Keratinocyte (primary cell): Measurements from ENCODE around the gene PNP. TPM values are rescaled to one million over a fixed set of nuclear protein-coding genes. Genes with fewer than 3 reads are reported as not detected.
A peak's percentile ranks its signal among the peaks of the same experiment; 100 is the strongest.

Source experiments
- DNase-seq: peaks from one replicate; pipeline ENCODE4 v3.0.0-alpha.2; 2011; ENCODE audit warnings: low read depth, missing footprints, low spot score
- FAIRE-seq: peaks from 2 replicates; lab custom pipeline; 2011; peaks lifted over from hg19 to GRCh38; lab: Jason Lieb, UNC
- H2AFZ ChIP-seq: 2 replicates; pipeline ENCODE4 v1.6.0; 2012; ENCODE audit warnings: low read length, control low read depth, inconsistent platforms; ENCODE audit not compliant: control insufficient read depth
- H3K27ac ChIP-seq: 2 replicates; pipeline ENCODE4 v1.5.1; 2011; ENCODE audit warnings: low read length; ENCODE audit not compliant: control insufficient read depth, insufficient read depth
- H3K27me3 ChIP-seq: 3 replicates; pipeline ENCODE4 v1.6.0; 2011; ENCODE audit warnings: low read length; ENCODE audit not compliant: control insufficient read depth, insufficient read depth; ENCODE audit errors: extremely low read depth
- H3K36me3 ChIP-seq, 2 experiments: 2 replicates in 1 of 2; 3 replicates in 1 of 2; pipeline ENCODE4 v1.5.1; 2011; ENCODE audit warnings: low read length in 2 of 2, mild to moderate bottlenecking in 1 of 2; ENCODE audit not compliant: control insufficient read depth in 2 of 2, insufficient read depth in 2 of 2; ENCODE audit errors: extremely low read depth in 1 of 2
- H3K4me1 ChIP-seq: 3 replicates; pipeline ENCODE4 v1.5.1; 2011; ENCODE audit warnings: low read length; ENCODE audit not compliant: control insufficient read depth, insufficient read depth; ENCODE audit errors: extremely low read depth
- H3K4me2 ChIP-seq: 3 replicates; pipeline ENCODE4 v1.6.0; 2011; ENCODE audit warnings: low read depth, low read length; ENCODE audit not compliant: control insufficient read depth, insufficient read depth; ENCODE audit errors: extremely low read depth
- H3K4me3 ChIP-seq, 3 experiments: fragments of 200-600 bp in 1 of 3; sonication (generic) in 1 of 3; 2 replicates in 2 of 3; 3 replicates in 1 of 3; pipeline ENCODE4 v1.5.1; 2011 to 2016; ENCODE audit warnings: low read length in 3 of 3, mild to moderate bottlenecking in 3 of 3, control low read depth in 2 of 3, inconsistent platforms in 1 of 3, low read depth in 1 of 3, mixed read lengths in 1 of 3, mixed run types in 1 of 3, moderate library complexity in 1 of 3; ENCODE audit not compliant: control insufficient read depth in 2 of 3, insufficient read depth in 2 of 3; ENCODE audit errors: extremely low read depth in 1 of 3
- H3K79me2 ChIP-seq: 2 replicates; pipeline ENCODE4 v1.6.0; 2012; ENCODE audit warnings: low read length; ENCODE audit not compliant: control insufficient read depth, insufficient read depth
- H3K9ac ChIP-seq: 3 replicates; pipeline ENCODE4 v1.6.0; 2011; ENCODE audit warnings: low read length; ENCODE audit not compliant: control insufficient read depth, insufficient read depth; ENCODE audit errors: extremely low read depth
- H3K9me1 ChIP-seq: 3 replicates; pipeline ENCODE4 v1.6.0; 2011; ENCODE audit warnings: low read length; ENCODE audit not compliant: control insufficient read depth, insufficient read depth; ENCODE audit errors: extremely low read depth
- H3K9me3 ChIP-seq: 2 replicates; pipeline ENCODE4 v1.5.1; 2012; ENCODE audit warnings: low read depth, low read length; ENCODE audit not compliant: control insufficient read depth
- H4K20me1 ChIP-seq: 3 replicates; pipeline ENCODE4 v1.6.0; 2011; ENCODE audit warnings: low read length; ENCODE audit not compliant: control insufficient read depth, insufficient read depth; ENCODE audit errors: extremely low read depth
- EZH2 ChIP-seq: IDR thresholded peaks from one replicate; pipeline ENCODE4 v1.6.1; 2012; ENCODE audit warnings: inconsistent platforms, mild to moderate bottlenecking, low read length, moderate library complexity
- dilution Hi-C: fragments of 300-500 bp; cut with MboI; formaldehyde crosslinking; loops from one replicate; pipeline ENCODE4 v1.7.0; 2020; ENCODE audit warnings: low sequenced_read_pairs; ENCODE audit not compliant: extremely low pct_ligation_motif_present
- polyA plus RNA-seq, 5 experiments: library from polyadenylated mRNA; depleted of rRNA in 3 of 5; stranded (reverse) in 3 of 5; stranded (forward) in 1 of 5; unstranded in 1 of 5; fragments of >200 nt; gene quantifications; 1 replicate in 1 of 5; 2 replicates in 3 of 5; 3 replicates in 1 of 5; pipeline versions ENCODE4 v1.2.1 to v1.2.3, GENCODE V29; 2011 to 2012; ENCODE audit warnings: missing spikeins in 2 of 5, low read depth in 1 of 5, low replicate concordance in 1 of 5
- TF ChIP-seq, protein P1 (sequence below), 3 experiments: IDR thresholded peaks in 1 of 3; conservative IDR thresholded peaks in 1 of 3; optimal IDR thresholded peaks in 1 of 3; 2 replicates in 2 of 3; 3 replicates in 1 of 3; pipeline versions ENCODE3 to v1.5.1; 2011; ENCODE audit warnings: low read length in 3 of 3, mild to moderate bottlenecking in 3 of 3, moderate library complexity in 2 of 3, control low read depth in 1 of 3, inconsistent platforms in 1 of 3; ENCODE audit not compliant: insufficient read depth in 2 of 3; ENCODE audit errors: extremely low read depth in 1 of 3

The PNP gene
- polyA plus RNA-seq, 1 donor (not counting 4 experiments of a cell fraction or from before 2014, with no cell fraction given): 325 TPM

DNA sequence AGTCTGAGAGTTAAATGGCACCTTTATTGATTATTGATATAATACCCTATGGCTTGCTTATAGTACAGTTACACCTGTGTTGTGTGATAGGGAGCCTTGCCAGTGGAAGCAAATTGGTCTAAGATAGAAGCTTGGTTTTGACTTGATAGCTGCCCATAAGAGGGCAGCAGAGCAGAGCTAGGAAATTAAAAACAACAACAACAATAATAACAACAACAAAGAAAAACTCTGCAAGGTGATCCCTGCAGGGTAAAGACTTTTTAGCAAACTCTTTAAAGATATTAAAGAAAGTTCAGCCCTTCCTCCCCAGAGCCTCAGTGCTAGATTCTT lies 18.2 kb downstream of the PNP start:
- no peaks in the 10 kb centered on the region for H3K79me2 ChIP-seq
- no peaks in the 10 kb centered on the region for H3K9me3 ChIP-seq
- dilution Hi-C loops: no loop called here
- peaks cover 15% of the 10 kb centered on the region for H3K4me1 ChIP-seq
- H4K20me1 ChIP-seq: no peaks in the 10 kb centered on the region
- H3K27me3 ChIP-seq: no peaks in the 10 kb centered on the region
- H3K4me3 ChIP-seq: no peak overlapping the region
- TF ChIP-seq, protein P1, sequence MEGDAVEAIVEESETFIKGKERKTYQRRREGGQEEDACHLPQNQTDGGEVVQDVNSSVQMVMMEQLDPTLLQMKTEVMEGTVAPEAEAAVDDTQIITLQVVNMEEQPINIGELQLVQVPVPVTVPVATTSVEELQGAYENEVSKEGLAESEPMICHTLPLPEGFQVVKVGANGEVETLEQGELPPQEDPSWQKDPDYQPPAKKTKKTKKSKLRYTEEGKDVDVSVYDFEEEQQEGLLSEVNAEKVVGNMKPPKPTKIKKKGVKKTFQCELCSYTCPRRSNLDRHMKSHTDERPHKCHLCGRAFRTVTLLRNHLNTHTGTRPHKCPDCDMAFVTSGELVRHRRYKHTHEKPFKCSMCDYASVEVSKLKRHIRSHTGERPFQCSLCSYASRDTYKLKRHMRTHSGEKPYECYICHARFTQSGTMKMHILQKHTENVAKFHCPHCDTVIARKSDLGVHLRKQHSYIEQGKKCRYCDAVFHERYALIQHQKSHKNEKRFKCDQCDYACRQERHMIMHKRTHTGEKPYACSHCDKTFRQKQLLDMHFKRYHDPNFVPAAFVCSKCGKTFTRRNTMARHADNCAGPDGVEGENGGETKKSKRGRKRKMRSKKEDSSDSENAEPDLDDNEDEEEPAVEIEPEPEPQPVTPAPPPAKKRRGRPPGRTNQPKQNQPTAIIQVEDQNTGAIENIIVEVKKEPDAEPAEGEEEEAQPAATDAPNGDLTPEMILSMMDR (optimal IDR thresholded peaks at IDR 0.05 in 1 of 3, IDR thresholded peaks at IDR 0.05 in 1 of 3, conservative IDR thresholded peaks at IDR 0.05 in 1 of 3; ENCODE audit: extremely low read depth in 1 of 3, insufficient read depth in 2 of 3, low read length in 3 of 3): peak in 1 of 3 experiments; percentile 26
- TF ChIP-seq EZH2: no peak
- no peak overlapping the region for H3K9ac ChIP-seq
- no peak overlapping the region for H3K4me2 ChIP-seq
- DNase-seq (no peak), FAIRE-seq (no peak)
- no peak overlapping the region for H2AFZ ChIP-seq
- no peak overlapping the region for H3K27ac ChIP-seq
- H3K9me1 ChIP-seq: no peaks in the 10 kb centered on the region
- H3K36me3 ChIP-seq: no peaks in the 10 kb centered on the region

DNA sequence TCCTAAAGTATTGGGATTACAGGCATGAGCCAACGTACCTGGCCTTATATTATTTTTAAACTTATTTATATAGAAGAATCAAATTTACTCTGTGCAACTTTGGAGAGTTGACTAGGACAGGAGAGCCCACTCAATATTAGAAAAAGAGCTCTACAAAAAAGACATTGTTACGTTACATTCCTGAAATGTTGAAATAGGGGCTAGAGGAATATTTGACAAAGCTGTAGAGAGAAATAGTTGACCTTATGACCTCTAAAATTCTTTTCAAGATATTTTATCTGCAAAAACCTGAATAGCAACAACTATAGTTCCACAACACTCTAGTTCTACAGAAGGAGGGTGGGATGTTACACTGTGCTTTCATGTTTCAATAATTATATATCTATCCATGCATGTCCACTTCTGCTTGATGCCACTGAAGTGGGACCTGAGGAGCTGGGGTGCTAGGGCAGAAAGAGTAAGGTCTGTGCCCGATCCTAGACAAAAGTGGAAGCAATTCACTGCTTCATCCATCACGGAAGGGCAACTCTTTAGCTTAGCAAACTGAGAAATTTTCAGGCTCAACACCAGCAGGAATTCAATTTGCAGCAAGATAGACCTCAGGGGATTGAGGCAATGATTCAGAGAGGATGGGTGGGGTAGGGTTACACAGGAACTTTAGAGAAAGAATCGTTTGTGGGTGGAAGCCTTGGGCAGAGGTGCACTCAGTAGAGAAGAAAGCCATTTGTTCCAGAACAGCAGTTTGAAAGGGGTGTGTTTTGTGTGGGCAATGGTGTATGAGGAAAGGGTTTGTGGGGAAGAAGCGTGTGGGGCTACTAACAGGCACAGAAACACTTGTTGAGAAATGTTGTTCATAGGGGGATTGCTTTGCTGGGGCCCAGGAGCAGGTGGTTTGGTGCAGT lies 20.1 kb downstream of the PNP start:
- no peaks in the 10 kb centered on the region for H3K9me1 ChIP-seq
- H3K4me3 ChIP-seq: no peak overlapping the region
- no peak overlapping the region for H3K9ac ChIP-seq
- FAIRE-seq (peak; percentile 57), DNase-seq (no peak)
- H3K9me3 ChIP-seq: no peaks in the 10 kb centered on the region
- no peak overlapping the region for H2AFZ ChIP-seq
- H3K36me3 ChIP-seq: no peaks in the 10 kb centered on the region
- no peak for TF ChIP-seq EZH2
- TF ChIP-seq, protein P1 (optimal IDR thresholded peaks at IDR 0.05 in 1 of 3, IDR thresholded peaks at IDR 0.05 in 1 of 3, conservative IDR thresholded peaks at IDR 0.05 in 1 of 3; ENCODE audit: extremely low read depth in 1 of 3, insufficient read depth in 2 of 3, low read length in 3 of 3): no peak
- peaks cover 18% of the 10 kb centered on the region for H3K4me1 ChIP-seq
- H4K20me1 ChIP-seq: no peaks in the 10 kb centered on the region
- no peak overlapping the region for H3K27ac ChIP-seq
- peak overlapping the region; percentile 65 for H3K4me2 ChIP-seq
- no peaks in the 10 kb centered on the region for H3K79me2 ChIP-seq
- dilution Hi-C loops: no loop called here
- no peaks in the 10 kb centered on the region for H3K27me3 ChIP-seq
